ENCODE data around the gene ABCC2. TPM values are rescaled to one million over a fixed set of nuclear protein-coding genes. Genes with fewer than 3 reads are reported as not detected.

The ABCC2 gene
- total and polyA plus RNA-seq, 2 donors (not counting 1 experiment from before 2014, with no cell fraction given) = 4.2 to 7.0 TPM

DNA sequence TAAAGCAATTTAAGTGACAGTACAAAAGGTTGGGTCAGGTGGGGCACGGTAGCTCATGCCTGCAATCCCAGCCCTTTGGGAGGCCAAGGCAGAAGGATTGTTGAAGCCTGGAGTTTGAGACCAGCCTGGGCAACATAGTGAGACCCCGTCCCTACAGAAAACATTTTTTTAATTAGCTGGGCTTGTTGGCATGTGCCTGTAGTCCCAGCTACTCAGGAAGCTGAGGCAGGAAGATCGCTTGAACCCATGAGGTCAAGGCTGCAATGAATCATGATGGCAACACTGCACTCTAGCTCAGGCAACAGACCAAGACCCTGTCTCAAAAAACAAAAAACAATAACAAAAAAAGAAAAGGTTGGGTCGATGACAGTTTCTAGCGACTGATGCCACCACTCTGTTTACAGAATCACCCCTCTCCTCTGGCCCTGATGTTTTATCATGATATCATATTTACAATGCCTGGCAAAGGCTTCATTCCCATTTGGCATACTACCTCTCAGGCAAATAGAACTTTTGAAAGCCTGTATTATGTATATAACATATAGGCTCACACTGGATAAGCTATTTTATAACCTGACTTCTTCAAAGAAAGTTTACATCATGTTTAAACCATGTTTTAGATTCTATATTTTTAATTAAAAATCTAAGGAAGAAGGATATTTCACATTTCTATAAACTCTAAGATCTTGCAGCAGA is 558 bp upstream of the ABCC2 start:
- no peaks in the 10 kb centered on the region for H3K27me3 Mint-ChIP-seq
- Histone ChIP-seq H3K27me3 (replicated peaks in 1 of 4; ENCODE audit: control extremely low read depth in 1 of 4, control insufficient read depth in 3 of 4, insufficient read depth in 4 of 4, low read length in 3 of 4) (no peaks in the 10 kb centered on the region), H3K4me2 (replicated peaks; ENCODE audit: low read depth, low read length, poor library complexity, severe bottlenecking) (no peak overlapping the region), H4K20me1 (ENCODE audit: control insufficient read depth, insufficient read depth, low read length, poor library complexity, severe bottlenecking) (no peaks in the 10 kb centered on the region), H3K79me2 (ENCODE audit: control insufficient read depth, insufficient read depth, low read length) (no peaks in the 10 kb centered on the region), H3K36me3 (replicated peaks in 1 of 2; ENCODE audit: control extremely low read depth in 1 of 2, control insufficient read depth in 1 of 2, extremely low read depth in 1 of 2, insufficient read depth in 2 of 2, low read length in 1 of 2) (peaks cover 0 to 1% of the 10 kb centered on the region in 2 experiments), H3K27ac (ENCODE audit: low read length in 2 of 2) (no peak overlapping the region), H3K9ac (ENCODE audit: low read length) (no peak overlapping the region), H3K9me3 (ENCODE audit: control extremely low read depth in 1 of 3, control insufficient read depth in 2 of 3, insufficient read depth in 1 of 3, low read length in 2 of 3) (no peaks in the 10 kb centered on the region), H2AFZ (ENCODE audit: insufficient read depth, low read depth, low read length, poor library complexity, severe bottlenecking) (no peak overlapping the region), H3K4me1 (ENCODE audit: control insufficient read depth in 2 of 2, insufficient read depth in 2 of 2, low read length in 2 of 2) (peaks cover 14 to 21% of the 10 kb centered on the region in 2 donors), H3K4me3 (ENCODE audit: control extremely low read depth in 1 of 5, extremely low read depth in 1 of 5, insufficient read depth in 1 of 5, low read depth in 2 of 5, low read length in 4 of 5) (no peak overlapping the region)
- CTCF ChIA-PET = no interaction called here
- ATAC-seq (ENCODE audit: low read depth) (no peak), DNase-seq (no peak)
- H3K4me3 Mint-ChIP-seq = no peak overlapping the region
- H3K27ac Mint-ChIP-seq = no peak overlapping the region
- POLR2A ChIA-PET = no interaction called here
- no peaks in the 10 kb centered on the region for H3K9me3 Mint-ChIP-seq (ENCODE audit: insufficient read depth)
- peaks cover 23% of the 10 kb centered on the region for H3K4me1 Mint-ChIP-seq
- intact Hi-C loops (cut with micrococcal nuclease) = no loop called here
- 91% methylated on average over 3 of the region's 5 CpGs for WGBS (ENCODE audit: insufficient coverage)
- TF ChIP-seq, protein P1, sequence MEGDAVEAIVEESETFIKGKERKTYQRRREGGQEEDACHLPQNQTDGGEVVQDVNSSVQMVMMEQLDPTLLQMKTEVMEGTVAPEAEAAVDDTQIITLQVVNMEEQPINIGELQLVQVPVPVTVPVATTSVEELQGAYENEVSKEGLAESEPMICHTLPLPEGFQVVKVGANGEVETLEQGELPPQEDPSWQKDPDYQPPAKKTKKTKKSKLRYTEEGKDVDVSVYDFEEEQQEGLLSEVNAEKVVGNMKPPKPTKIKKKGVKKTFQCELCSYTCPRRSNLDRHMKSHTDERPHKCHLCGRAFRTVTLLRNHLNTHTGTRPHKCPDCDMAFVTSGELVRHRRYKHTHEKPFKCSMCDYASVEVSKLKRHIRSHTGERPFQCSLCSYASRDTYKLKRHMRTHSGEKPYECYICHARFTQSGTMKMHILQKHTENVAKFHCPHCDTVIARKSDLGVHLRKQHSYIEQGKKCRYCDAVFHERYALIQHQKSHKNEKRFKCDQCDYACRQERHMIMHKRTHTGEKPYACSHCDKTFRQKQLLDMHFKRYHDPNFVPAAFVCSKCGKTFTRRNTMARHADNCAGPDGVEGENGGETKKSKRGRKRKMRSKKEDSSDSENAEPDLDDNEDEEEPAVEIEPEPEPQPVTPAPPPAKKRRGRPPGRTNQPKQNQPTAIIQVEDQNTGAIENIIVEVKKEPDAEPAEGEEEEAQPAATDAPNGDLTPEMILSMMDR (IDR thresholded peaks at IDR 0.05) = no peak
- no peak for TF ChIP-seq EZH2 (IDR thresholded peaks at IDR 0.05; ENCODE audit: borderline replicate concordance, insufficient read depth, low read depth, low read length, poor library complexity, severe bottlenecking)

- intact Hi-C loops (cut with micrococcal nuclease) = no loop called here
- POLR2A ChIA-PET = no interaction called here
- 84% methylated on average over 3 of the region's 7 CpGs for WGBS (ENCODE audit: insufficient coverage)
- no peak for ATAC-seq (ENCODE audit: low read depth)
- Histone ChIP-seq H3K27ac (ENCODE audit: low read length in 2 of 2) (no peak overlapping the region), H3K27me3 (replicated peaks in 1 of 4; ENCODE audit: control extremely low read depth in 1 of 4, control insufficient read depth in 3 of 4, insufficient read depth in 4 of 4, low read length in 3 of 4) (no peaks in the 10 kb centered on the region), H3K79me2 (ENCODE audit: control insufficient read depth, insufficient read depth, low read length) (no peaks in the 10 kb centered on the region), H3K4me3 (ENCODE audit: control extremely low read depth in 1 of 5, extremely low read depth in 1 of 5, insufficient read depth in 1 of 5, low read depth in 2 of 5, low read length in 4 of 5) (no peak overlapping the region), H4K20me1 (ENCODE audit: control insufficient read depth, insufficient read depth, low read length, poor library complexity, severe bottlenecking) (no peaks in the 10 kb centered on the region), H3K9ac (ENCODE audit: low read length) (no peak overlapping the region), H3K9me3 (ENCODE audit: control extremely low read depth in 1 of 3, control insufficient read depth in 2 of 3, insufficient read depth in 1 of 3, low read length in 2 of 3) (no peaks in the 10 kb centered on the region), H3K4me1 (ENCODE audit: control insufficient read depth in 2 of 2, insufficient read depth in 2 of 2, low read length in 2 of 2) (peaks cover 4 to 5% of the 10 kb centered on the region in 2 donors), H3K36me3 (replicated peaks in 1 of 2; ENCODE audit: control extremely low read depth in 1 of 2, control insufficient read depth in 1 of 2, extremely low read depth in 1 of 2, insufficient read depth in 2 of 2, low read length in 1 of 2) (peaks cover 0 to 1% of the 10 kb centered on the region in 2 experiments), H3K4me2 (replicated peaks; ENCODE audit: low read depth, low read length, poor library complexity, severe bottlenecking) (no peak overlapping the region), H2AFZ (ENCODE audit: insufficient read depth, low read depth, low read length, poor library complexity, severe bottlenecking) (no peak overlapping the region)
- peaks cover 3% of the 10 kb centered on the region for H3K9me3 Mint-ChIP-seq (ENCODE audit: insufficient read depth)
- CTCF ChIA-PET = no interaction called here
- DNase-seq = no peak
- TF ChIP-seq, protein P1 (IDR thresholded peaks at IDR 0.05) = no peak
- no peak for TF ChIP-seq EZH2 (IDR thresholded peaks at IDR 0.05; ENCODE audit: borderline replicate concordance, insufficient read depth, low read depth, low read length, poor library complexity, severe bottlenecking)
- peaks cover 5% of the 10 kb centered on the region for H3K4me1 Mint-ChIP-seq
- H3K4me3 Mint-ChIP-seq = no peak overlapping the region
- no peak overlapping the region for H3K27ac Mint-ChIP-seq
- H3K27me3 Mint-ChIP-seq = no peaks in the 10 kb centered on the region
These were observed 1.7 kb downstream of the ABCC2 start for GRCh38 chr10:99784016-99784726.
